ENCODE data around the gene DENND1A.
"Not testable (repeated sequence)": the region's sequence is repeated elsewhere in the genome, so short reads cannot be mapped to it uniquely, and the experiment has no call there.

The DENND1A gene

GRCh38 chr9:123652416-123652815 is 277.5 kb downstream of the DENND1A start:
- DNase-seq (ENCODE audit: low read depth in 2 of 2): no peak

GRCh38 chr9:123651871-123652270 is 278.1 kb downstream of the DENND1A start:
- no peak for DNase-seq (ENCODE audit: low read depth in 2 of 2)

- no peak for DNase-seq (ENCODE audit: low read depth in 2 of 2)
These were observed 278.7 kb downstream of the DENND1A start for GRCh38 chr9:123651273-123651672.

- DNase-seq (ENCODE audit: low read depth in 2 of 2): no peak
These were observed 280.0 kb downstream of the DENND1A start for GRCh38 chr9:123649909-123650308.

- no peak for DNase-seq (ENCODE audit: low read depth in 2 of 2)
These were observed 282.8 kb downstream of the DENND1A start for GRCh38 chr9:123647145-123647544.

GRCh38 chr9:123645762-123646161 is 284.2 kb downstream of the DENND1A start:
- DNase-seq (ENCODE audit: low read depth in 2 of 2): no peak

GRCh38 chr9:123645126-123645525 is 284.8 kb downstream of the DENND1A start:
- no peak for DNase-seq (ENCODE audit: low read depth in 2 of 2)

GRCh38 chr9:123643518-123643917 is 286.4 kb downstream of the DENND1A start:
- DNase-seq (ENCODE audit: low read depth in 2 of 2): no peak

- no peak for DNase-seq (ENCODE audit: low read depth in 2 of 2)
These were observed 287.3 kb downstream of the DENND1A start for GRCh38 chr9:123642291-123643278.

GRCh38 chr9:123640792-123641222 is 289.1 kb downstream of the DENND1A start:
- DNase-seq (ENCODE audit: low read depth in 2 of 2): no peak

- DNase-seq (ENCODE audit: low read depth in 2 of 2): no peak
These were observed 290.2 kb downstream of the DENND1A start for GRCh38 chr9:123639743-123640142.

- no peak for DNase-seq (ENCODE audit: low read depth in 2 of 2)
These were observed 291.8 kb downstream of the DENND1A start for GRCh38 chr9:123637945-123638634.

- DNase-seq (ENCODE audit: low read depth in 2 of 2): no peak
These were observed 292.4 kb downstream of the DENND1A start for GRCh38 chr9:123637606-123637944.

- not testable (repeated sequence) for DNase-seq (ENCODE audit: low read depth in 2 of 2)
These were observed 293.1 kb downstream of the DENND1A start for GRCh38 chr9:123636805-123637204.

- no peak for DNase-seq (ENCODE audit: low read depth in 2 of 2)
These were observed 298.1 kb downstream of the DENND1A start for GRCh38 chr9:123631862-123632261.

GRCh38 chr9:123630233-123630632 is 299.7 kb downstream of the DENND1A start:
- DNase-seq (ENCODE audit: low read depth in 2 of 2): no peak

- no peak for DNase-seq (ENCODE audit: low read depth in 2 of 2)
These were observed 300.4 kb downstream of the DENND1A start for GRCh38 chr9:123629531-123629930.

- no peak for DNase-seq (ENCODE audit: low read depth in 2 of 2)
These were observed 307.1 kb downstream of the DENND1A start for GRCh38 chr9:123622711-123623241.

GRCh38 chr9:123620239-123620638 is 309.7 kb downstream of the DENND1A start:
- DNase-seq (ENCODE audit: low read depth in 2 of 2): no peak

GRCh38 chr9:123617952-123618678 is 311.8 kb downstream of the DENND1A start:
- DNase-seq (ENCODE audit: low read depth in 2 of 2): no peak

- DNase-seq (ENCODE audit: low read depth in 2 of 2): no peak
These were observed 312.6 kb downstream of the DENND1A start for GRCh38 chr9:123617286-123617685.

- DNase-seq (ENCODE audit: low read depth in 2 of 2): no peak
These were observed 313.2 kb downstream of the DENND1A start for GRCh38 chr9:123616707-123617106.
